Measurements from ENCODE around the gene HPX. TPM values are rescaled to one million over a fixed set of nuclear protein-coding genes. Genes with fewer than 3 reads are reported as not detected.

HPX gene
- total RNA-seq, 1 experiment from 2014 or later: 1.2 TPM

DNA sequence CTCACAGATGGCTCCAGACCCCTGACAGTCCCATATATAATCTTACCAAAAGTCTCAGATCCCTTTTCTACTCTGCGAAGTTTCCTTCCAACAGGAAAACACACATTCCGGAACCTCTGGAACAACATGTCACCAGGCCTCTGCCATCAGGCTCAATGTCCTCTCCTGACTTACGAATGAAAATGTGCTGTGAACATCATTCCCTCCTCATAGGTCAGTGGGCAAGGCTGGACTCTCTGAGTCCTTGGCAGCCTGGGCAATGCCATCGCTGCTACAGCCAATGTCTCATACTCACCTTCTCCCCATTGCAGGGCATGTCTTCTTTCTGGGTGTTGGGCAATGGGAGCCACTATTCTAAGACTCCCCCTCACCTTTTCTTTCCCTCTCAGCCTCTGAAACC is 1.7 kb upstream of the HPX start:
- Histone ChIP-seq H3K56ac (ENCODE audit: insufficient read length, low read depth, low read length) (no peak overlapping the region), H2BK12ac (ENCODE audit: insufficient read length, low read depth, low read length) (no peak overlapping the region), H2BK15ac (ENCODE audit: low read depth, low read length) (no peak overlapping the region), H4K20me1 (ENCODE audit: control insufficient read depth, insufficient read depth, insufficient read length) (no peaks in the 10 kb centered on the region), H3K23ac (ENCODE audit: insufficient read length, low read depth, low read length) (no peak overlapping the region), H4K5ac (ENCODE audit: insufficient read length, low read depth, low read length) (no peak overlapping the region), H3K27ac (ENCODE audit: insufficient read length, low read depth, low read length) (no peak overlapping the region), H3K4me1 (ENCODE audit: insufficient read depth, low read length) (no peaks in the 10 kb centered on the region), H3K14ac (ENCODE audit: insufficient read depth, low read length) (no peak overlapping the region), H3K4me2 (ENCODE audit: insufficient read depth, insufficient read length, low read length) (no peak overlapping the region), H4K91ac (ENCODE audit: insufficient read length, low read depth, low read length) (no peak overlapping the region), H3K4ac (ENCODE audit: low read depth, low read length) (no peak overlapping the region), H3K79me2 (ENCODE audit: insufficient read depth, low read length) (no peaks in the 10 kb centered on the region), H3K9ac (ENCODE audit: extremely low read depth, insufficient read length, low read length) (no peak overlapping the region), H3K18ac (ENCODE audit: insufficient read length, low read depth, low read length) (no peak overlapping the region), H4K8ac (replicated peaks; ENCODE audit: insufficient read length, low read depth, low read length) (no peak overlapping the region), H2BK5ac (ENCODE audit: insufficient read length, low read length) (no peak overlapping the region), H2AK5ac (ENCODE audit: insufficient read length, low read length) (no peak overlapping the region), H2AFZ (ENCODE audit: low read length) (no peak overlapping the region), H2BK20ac (ENCODE audit: low read depth, low read length, poor library complexity, severe bottlenecking) (no peak overlapping the region), H2BK120ac (ENCODE audit: low read depth, low read length, poor library complexity, severe bottlenecking) (no peak overlapping the region), H3K9me3 (ENCODE audit: control insufficient read depth, low read depth, low read length) (no peaks in the 10 kb centered on the region), H3K79me1 (ENCODE audit: insufficient read depth, low read depth, low read length, poor library complexity, severe bottlenecking) (no peaks in the 10 kb centered on the region), H3K23me2 (ENCODE audit: insufficient read length, low read depth, low read length, poor library complexity, severe bottlenecking) (no peaks in the 10 kb centered on the region), H3T11ph (ENCODE audit: low read length) (no peak overlapping the region), H3K27me3 (ENCODE audit: insufficient read depth, low read length) (no peaks in the 10 kb centered on the region)
- H3K36me3 Mint-ChIP-seq (ENCODE audit: insufficient read depth in 1 of 3, low read depth in 3 of 3): no peaks in the 10 kb centered on the region
- WGBS (ENCODE audit: extremely low coverage, insufficient read length, low lambda C conversion rate): no CpG with 5 or more reads among the region's 4 CpGs
- TF ChIP-seq, protein P1, sequence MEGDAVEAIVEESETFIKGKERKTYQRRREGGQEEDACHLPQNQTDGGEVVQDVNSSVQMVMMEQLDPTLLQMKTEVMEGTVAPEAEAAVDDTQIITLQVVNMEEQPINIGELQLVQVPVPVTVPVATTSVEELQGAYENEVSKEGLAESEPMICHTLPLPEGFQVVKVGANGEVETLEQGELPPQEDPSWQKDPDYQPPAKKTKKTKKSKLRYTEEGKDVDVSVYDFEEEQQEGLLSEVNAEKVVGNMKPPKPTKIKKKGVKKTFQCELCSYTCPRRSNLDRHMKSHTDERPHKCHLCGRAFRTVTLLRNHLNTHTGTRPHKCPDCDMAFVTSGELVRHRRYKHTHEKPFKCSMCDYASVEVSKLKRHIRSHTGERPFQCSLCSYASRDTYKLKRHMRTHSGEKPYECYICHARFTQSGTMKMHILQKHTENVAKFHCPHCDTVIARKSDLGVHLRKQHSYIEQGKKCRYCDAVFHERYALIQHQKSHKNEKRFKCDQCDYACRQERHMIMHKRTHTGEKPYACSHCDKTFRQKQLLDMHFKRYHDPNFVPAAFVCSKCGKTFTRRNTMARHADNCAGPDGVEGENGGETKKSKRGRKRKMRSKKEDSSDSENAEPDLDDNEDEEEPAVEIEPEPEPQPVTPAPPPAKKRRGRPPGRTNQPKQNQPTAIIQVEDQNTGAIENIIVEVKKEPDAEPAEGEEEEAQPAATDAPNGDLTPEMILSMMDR (conservative IDR thresholded peaks at IDR 0.05): no peak
- no peaks in the 10 kb centered on the region for H3K9me3 Mint-ChIP-seq
- peaks cover 0 to 3% of the 10 kb centered on the region in 2 experiments; a peak in 1 of 4 replicates for H3K4me1 Mint-ChIP-seq
- H3K4me3 Mint-ChIP-seq: no peak overlapping the region
- no peak overlapping the region for H3K27ac Mint-ChIP-seq
- DNase-seq: no peak
- no peaks in the 10 kb centered on the region for H3K27me3 Mint-ChIP-seq (ENCODE audit: low read depth)
